GM19025 (cell line): ENCODE results near the gene VEPH1.

Source experiments
- ATAC-seq: cut with Tn5 transposase; IDR thresholded peaks from one replicate; pipeline ENCODE4 v1.9.1; 2021; ENCODE audit warnings: mild to moderate bottlenecking, low read depth, moderate library complexity; ENCODE audit not compliant: unreplicated experiment

Gene VEPH1

GRCh38 chr3:157393113-157393512 lies 110.1 kb downstream of the VEPH1 start:
- ATAC-seq = no peak

DNA sequence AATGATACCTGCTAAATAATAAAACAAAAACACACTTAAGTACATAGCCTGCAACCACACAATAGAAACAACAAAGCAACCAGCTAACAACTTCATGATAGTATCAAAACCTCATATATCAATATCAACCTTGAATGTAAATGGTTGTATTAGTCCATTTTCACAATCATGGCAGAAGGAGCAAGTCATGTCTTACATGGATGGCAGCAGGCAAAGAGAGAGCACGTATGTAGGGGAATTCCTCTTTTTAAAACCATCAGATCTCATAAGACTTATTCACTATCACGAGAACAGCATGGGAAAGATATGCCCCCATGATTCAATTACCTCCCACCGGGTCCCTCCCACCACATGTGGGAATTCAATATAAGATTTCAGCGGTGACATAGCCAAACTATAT lies 111.1 kb downstream of the VEPH1 start:
- ATAC-seq = no peak

DNA sequence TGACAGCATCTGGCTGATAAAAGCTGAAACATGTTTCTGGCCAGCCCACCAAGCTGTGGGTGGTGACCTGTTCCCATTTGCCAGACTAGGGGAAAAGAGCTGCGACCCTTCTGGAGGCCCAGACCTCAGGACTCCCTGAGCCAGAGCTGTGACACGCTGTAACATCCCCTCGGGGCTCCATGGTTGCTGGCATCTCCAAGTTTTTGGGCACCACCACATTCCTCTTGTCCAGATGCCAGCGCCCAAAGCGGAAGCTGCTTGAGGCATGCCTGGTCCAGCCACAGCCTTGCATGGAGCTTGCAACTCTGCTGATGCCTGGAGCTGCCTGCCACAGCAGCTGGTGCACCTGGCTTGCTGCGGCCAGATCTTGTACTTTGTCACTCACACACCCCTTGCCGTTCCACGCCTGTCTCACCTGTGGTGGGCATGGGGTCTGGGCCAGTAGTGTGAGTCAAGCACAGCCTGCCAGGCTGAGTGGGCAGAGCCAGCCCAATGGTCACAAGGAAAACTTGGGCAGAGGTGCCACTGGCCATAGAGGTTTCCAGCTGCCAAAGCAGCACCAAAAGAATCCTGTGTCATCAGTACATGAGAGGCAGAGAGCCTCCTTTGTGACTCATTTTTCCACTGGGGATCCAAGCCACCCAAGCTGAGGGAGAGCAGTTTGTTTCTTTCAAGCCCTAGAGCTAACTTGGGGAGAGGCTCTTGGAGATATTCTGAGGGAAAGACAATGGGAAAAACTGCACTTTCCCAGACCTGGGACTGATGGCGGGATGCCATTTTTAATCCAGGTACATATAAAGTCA lies 112.3 kb downstream of the VEPH1 start:
- ATAC-seq = no peak

GRCh38 chr3:157388976-157389375 lies 114.2 kb downstream of the VEPH1 start:
- ATAC-seq = no peak

DNA sequence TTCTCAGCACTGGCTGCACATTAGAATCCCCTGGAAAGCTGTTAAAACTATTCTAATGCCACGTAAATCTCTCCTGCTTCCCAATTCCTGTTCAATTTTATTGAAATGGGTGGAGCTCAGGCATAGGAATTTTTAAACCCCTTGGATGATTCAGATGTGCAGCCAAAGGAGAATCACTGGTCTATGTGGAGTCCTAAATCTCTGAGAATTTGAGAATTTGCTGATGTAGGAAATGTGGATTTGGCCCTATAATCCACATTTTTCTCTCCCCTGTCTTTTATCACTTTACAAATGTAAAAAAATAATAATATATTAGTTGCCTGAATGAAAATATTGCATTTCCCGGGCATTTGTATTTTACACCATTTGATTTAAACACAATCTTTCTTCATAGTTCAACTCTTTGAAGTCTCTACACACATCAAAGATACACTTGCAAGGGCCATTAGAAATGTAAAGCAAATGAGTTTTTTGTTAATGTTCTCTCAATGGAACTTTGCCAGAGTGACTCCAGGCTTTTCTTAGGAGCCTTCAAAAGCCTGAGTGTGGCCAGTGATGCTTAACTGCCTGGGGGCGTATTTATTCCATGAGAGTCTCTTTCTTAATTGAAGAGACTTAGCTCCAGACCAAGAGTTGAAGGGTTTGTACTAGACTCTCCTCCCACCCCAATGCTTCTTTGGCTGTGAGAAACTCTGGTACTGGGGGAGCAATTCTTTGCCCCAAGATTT lies 115.3 kb downstream of the VEPH1 start:
- no peak for ATAC-seq

GRCh38 chr3:157384491-157384890 lies 118.7 kb downstream of the VEPH1 start:
- ATAC-seq = no peak

- no peak for ATAC-seq
Measured at GRCh38 chr3:157384031-157384430, 119.2 kb downstream of the VEPH1 start.

- ATAC-seq = no peak
Measured at GRCh38 chr3:157381606-157382005, 121.6 kb downstream of the VEPH1 start.

DNA sequence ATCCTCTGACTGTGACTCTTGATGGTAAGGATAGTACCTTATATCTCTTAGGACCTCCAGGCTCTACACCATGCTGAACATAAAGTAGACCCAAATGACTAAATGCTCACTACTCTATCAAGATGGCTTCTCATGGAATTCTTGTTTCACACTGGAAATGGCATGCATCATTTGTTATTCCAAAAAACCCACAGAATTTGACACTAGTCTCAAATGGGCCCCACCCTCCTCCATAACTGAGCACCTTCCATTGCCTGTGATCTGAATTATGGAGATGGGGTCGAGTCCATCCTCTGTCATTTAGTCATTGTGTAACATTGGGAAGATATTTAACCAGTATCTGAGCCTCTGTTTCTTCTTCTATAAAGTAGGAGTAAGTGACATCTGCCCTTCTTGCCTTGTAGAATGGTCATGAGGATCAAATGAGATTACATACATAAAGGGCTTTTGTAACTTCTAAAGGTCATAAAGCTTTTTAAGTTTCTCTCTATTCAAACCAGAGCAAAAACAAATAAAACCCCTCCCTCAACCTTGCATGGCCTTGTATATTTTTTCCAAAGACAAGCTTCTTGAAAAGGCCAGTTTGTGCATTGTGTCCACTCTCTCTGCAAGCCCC lies 123.6 kb downstream of the VEPH1 start:
- no peak for ATAC-seq

GRCh38 chr3:157376603-157377300 lies 126.5 kb downstream of the VEPH1 start:
- ATAC-seq = no peak

- ATAC-seq = no peak
Measured at GRCh38 chr3:157375342-157375986, 127.8 kb downstream of the VEPH1 start.

DNA sequence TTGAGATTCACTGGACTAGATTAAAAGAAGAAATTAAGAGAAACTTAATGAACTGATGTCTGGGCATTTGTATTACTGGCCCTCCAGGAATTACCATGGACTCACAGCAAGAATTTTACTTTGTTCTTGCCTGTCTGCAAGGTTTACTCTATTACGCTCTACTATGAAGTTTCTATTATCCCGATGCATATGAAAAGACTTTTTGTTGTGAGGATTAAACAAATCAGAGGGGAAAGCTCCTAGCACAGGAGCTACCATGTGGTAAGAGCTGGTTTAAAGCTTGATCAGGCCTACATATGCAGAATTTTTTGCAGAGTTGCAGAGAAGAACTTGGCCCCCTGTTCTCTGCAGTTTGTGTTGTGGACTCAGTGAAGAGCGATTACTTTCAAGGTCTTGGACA lies 128.3 kb downstream of the VEPH1 start:
- no peak for ATAC-seq

GRCh38 chr3:157373783-157374182 lies 129.4 kb downstream of the VEPH1 start:
- no peak for ATAC-seq

DNA sequence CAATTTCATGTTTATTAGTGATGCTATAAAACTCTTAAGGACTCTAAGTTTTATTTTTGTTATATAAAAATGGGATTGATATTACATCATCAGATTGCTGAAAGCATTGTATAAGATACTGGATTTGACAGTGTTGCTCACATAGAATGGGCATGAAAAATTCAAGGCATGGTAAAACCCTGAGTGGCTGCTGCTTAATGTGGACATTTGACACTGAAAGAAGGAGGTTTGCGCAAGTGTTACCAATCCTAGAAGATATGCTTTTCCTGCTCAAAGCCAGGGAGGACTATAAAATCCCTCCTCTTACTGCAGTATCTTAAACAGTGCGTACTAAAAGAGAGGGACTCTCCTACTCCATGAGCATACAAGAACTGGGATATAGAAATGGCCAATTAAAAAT lies 132.3 kb downstream of the VEPH1 start:
- no peak for ATAC-seq

DNA sequence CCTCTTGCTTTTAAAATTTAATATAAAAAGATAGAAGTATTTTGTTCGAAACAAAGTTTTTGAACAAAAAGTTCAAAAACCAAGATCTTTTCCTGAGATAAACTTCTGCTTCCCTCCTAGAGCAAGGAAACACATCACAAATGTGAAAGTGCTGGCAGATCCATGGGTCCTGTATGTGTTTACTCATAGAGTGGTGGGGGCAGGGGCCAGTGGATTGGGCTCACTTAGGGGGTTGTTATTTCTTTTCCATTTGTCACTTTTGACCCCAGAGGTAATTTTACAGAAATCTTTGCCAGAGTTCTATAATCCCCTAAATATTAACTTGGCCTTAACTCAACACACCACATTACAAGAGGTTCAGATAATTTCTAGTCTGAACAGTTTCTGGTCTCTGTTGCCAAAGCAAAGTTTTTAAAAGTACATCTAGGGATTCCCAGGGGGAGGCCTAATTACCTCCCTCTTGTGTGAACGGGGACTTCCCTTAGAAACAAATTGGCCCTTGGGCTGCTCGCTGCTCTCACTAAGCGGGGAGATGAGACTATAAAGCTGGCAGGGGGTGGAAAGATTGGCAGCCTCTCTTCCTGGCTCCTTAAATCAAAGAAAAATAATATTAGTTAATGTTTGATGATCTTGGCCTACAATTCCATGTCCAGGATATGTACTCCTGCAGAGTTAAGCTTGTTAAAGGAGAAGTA lies 133.3 kb downstream of the VEPH1 start:
- no peak for ATAC-seq

DNA sequence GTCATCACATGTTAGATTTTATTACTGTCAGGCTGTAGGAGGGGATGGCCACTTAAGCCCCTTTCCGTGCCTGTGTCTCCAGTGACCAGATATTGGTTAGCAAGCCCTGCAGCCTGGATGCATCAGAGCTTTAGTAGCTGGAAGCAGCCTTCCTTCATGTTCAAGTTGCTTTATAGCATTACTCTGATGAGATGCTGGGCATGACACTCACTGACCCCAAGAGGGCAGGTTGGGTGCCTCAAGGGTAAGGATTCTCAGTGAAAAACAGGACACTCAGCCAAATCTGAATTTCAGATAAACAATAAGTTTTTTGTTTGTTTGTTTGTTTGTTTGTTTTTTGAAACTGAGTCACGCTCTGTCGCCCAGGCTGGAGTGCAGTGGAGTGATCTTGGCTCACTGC lies 135.0 kb downstream of the VEPH1 start:
- no peak for ATAC-seq

DNA sequence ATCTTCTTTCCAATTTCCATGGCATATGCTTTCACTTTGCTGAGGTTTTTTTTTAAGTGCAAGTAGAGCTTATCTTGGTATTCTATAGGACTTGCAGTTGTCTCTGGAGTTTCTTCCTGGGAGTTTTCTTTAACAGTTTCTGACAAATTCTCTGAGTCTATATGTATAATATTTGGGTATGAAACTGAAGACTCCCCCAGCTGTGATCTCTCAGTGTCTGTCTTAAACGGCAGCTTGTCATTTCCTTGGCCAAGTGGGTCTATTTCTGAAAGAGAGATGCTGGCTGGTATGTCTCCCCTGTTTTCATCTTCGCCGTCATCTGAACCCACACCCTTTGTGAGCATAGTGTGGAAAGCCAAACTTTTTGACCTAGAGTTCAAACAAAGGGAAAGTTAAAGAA lies 139.8 kb downstream of the VEPH1 start:
- ATAC-seq = no peak

GRCh38 chr3:157362348-157362747 lies 140.9 kb downstream of the VEPH1 start:
- ATAC-seq = no peak

DNA sequence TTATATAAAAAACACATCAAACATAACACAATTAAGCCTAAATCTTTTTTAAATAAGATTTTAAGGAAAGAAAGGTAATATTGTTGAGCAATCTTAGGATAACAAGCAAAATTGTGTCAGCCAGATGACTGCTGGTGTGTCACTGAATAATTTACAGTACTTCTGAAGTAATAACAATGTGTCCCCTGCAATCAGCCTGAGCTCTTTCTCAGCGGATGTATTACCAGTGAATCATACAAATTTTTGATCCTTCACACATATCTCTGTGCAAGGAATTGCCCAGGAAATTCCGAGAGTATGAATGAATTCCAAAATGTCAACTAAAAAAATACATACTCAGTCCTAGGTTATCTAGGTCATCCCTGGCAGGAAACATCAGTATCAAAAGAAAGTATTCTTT lies 143.2 kb downstream of the VEPH1 start:
- no peak for ATAC-seq

GRCh38 chr3:157356541-157356940 lies 146.7 kb downstream of the VEPH1 start:
- ATAC-seq = no peak
